Gastrocnemius medialis (tissue), 4 donors: Measurements from ENCODE around the gene CTIF. TPM values are rescaled to one million over a fixed set of nuclear protein-coding genes. Genes with fewer than 3 reads are reported as not detected.
A peak's percentile ranks its signal among the peaks of the same experiment; 100 is the strongest.
"Not testable (repeated sequence)": the region's sequence is repeated elsewhere in the genome, so short reads cannot be mapped to it uniquely, and the experiment has no call there.

Source experiments
- ATAC-seq, 2 donors: fragments of 150-250 bp; one replicate each; pipeline ENCODE4 v1.9.1; 2016
- DNase-seq, 2 donors: peaks; one replicate each; pipeline ENCODE4 v3.0.0-alpha.2; 2019
- H3K27ac ChIP-seq, 4 donors: fragments of 200-600 bp; sonication (generic); 1 replicate in 1 of 4; 2 replicates in 3 of 4; pipeline ENCODE4 v1.5.1; 2016 to 2018; ENCODE audit warnings: mild to moderate bottlenecking in 2 of 4, moderate library complexity in 1 of 4
- H3K27me3 ChIP-seq, 3 donors: fragments of 200-600 bp; sonication (generic) in 2 of 3; 1 replicate in 1 of 3; 2 replicates in 2 of 3; pipeline versions ENCODE4 v1.5.1 to v1.6.0; 2016 to 2019; ENCODE audit warnings: mild to moderate bottlenecking in 1 of 3, moderate library complexity in 1 of 3
- H3K36me3 ChIP-seq, 2 donors: fragments of 200-600 bp; sonication (generic) in 1 of 2; one replicate each; pipeline ENCODE4 v1.5.1; 2017 to 2018
- H3K4me1 ChIP-seq, 2 donors: fragments of 200-600 bp; sonication (generic) in 1 of 2; one replicate each; pipeline ENCODE4 v1.5.1; 2016 to 2017; ENCODE audit warnings: mild to moderate bottlenecking in 2 of 2
- H3K4me3 ChIP-seq, 4 donors: fragments of 200-600 bp; sonication (generic) in 3 of 4; 1 replicate in 1 of 4; 2 replicates in 3 of 4; pipeline ENCODE4 v1.5.1; 2016 to 2019; ENCODE audit warnings: mild to moderate bottlenecking in 2 of 4
- H3K9me3 ChIP-seq, 3 donors: fragments of 200-600 bp; sonication (generic) in 2 of 3; 1 replicate in 1 of 3; 2 replicates in 2 of 3; pipeline ENCODE4 v1.5.1; 2016 to 2019
- CTCF ChIP-seq, 5 experiments: fragments of 450-650 bp in 3 of 5; fragments of 200-600 bp in 2 of 5; sonication (generic) in 2 of 5; IDR thresholded peaks in 4 of 5; conservative IDR thresholded peaks in 1 of 5; 1 replicate in 4 of 5; 2 replicates in 1 of 5; pipeline ENCODE4 v1.5.1; 2016 to 2019; ENCODE audit warnings: antibody characterized with exemption in 5 of 5, mild to moderate bottlenecking in 3 of 5, moderate library complexity in 3 of 5
- POLR2A ChIP-seq, 2 donors: fragments of 450-650 bp; IDR thresholded peaks; one replicate each; pipeline ENCODE4 v1.6.1; 2017; ENCODE audit warnings: antibody characterized with exemption in 2 of 2, mild to moderate bottlenecking in 2 of 2, moderate library complexity in 2 of 2
- in situ Hi-C, 4 donors: fragments of 200-750 bp; cut with MboI; loops; one replicate each; pipeline versions ENCODE4 v1.15.0 to v1.8.0; 2017; ENCODE audit warnings: low sequenced_read_pairs in 4 of 4
- intact Hi-C: fragments of 100-400 bp; cut with DNase I; formaldehyde crosslinking; loops from one replicate; pipeline ENCODE4 v1.15.1; 2023; ENCODE audit warnings: low total_unique reads
- total RNA-seq, 4 donors: library from RNA; depleted of rRNA; stranded (reverse); fragments of >200 nt; gene quantifications; one replicate each; pipeline versions ENCODE4 v1.1.0 to v1.2.3, GENCODE V29; 2016

CTIF gene
- total RNA-seq, 4 donors from 2014 or later: 20.2 to 35.4 (median 23.1) TPM

GRCh38 chr18:48806551-48807261 is 267.9 kb downstream of the CTIF start:
- TF ChIP-seq POLR2A (IDR thresholded peaks at IDR 0.05): no peak
- in situ Hi-C loops: no loop called here
- intact Hi-C loops: no loop called here
- Histone ChIP-seq H3K27me3 (no peaks in the 10 kb centered on the region), H3K27ac (peak overlapping the region in 3 of 4 donors; percentile 43 to 48 (median 45)), H3K4me1 (peaks cover 26 to 36% of the 10 kb centered on the region in 2 donors), H3K4me3 (no peak overlapping the region), H3K36me3 (no peaks in the 10 kb centered on the region), H3K9me3 (no peaks in the 10 kb centered on the region)
- ATAC-seq (peak in 1 of 2 donors; percentile 36), DNase-seq (peak in 1 of 2 donors; percentile 37)

GRCh38 chr18:48808476-48808875 is 269.6 kb downstream of the CTIF start:
- no peak for TF ChIP-seq CTCF (IDR thresholded peaks at IDR 0.05 in 4 of 5, conservative IDR thresholded peaks at IDR 0.05 in 1 of 5)
- no peak for TF ChIP-seq POLR2A (IDR thresholded peaks at IDR 0.05)
- DNase-seq (no peak), ATAC-seq (no peak)
- Histone ChIP-seq H3K4me3 (no peak overlapping the region), H3K4me1 (peaks cover 9 to 18% of the 10 kb centered on the region in 2 donors), H3K36me3 (no peaks in the 10 kb centered on the region), H3K27me3 (no peaks in the 10 kb centered on the region), H3K27ac (no peak overlapping the region), H3K9me3 (no peaks in the 10 kb centered on the region)
- intact Hi-C loops: no loop called here
- in situ Hi-C loops: no loop called here

- H3K27ac ChIP-seq: no peak overlapping the region
- peaks cover 9 to 17% of the 10 kb centered on the region in 2 donors for H3K4me1 ChIP-seq
- no peak overlapping the region for H3K4me3 ChIP-seq
- no peaks in the 10 kb centered on the region for H3K27me3 ChIP-seq
- no peaks in the 10 kb centered on the region for H3K36me3 ChIP-seq
- H3K9me3 ChIP-seq: no peaks in the 10 kb centered on the region
- ATAC-seq (no peak), DNase-seq (no peak)
- in situ Hi-C loops: no loop called here
- TF ChIP-seq POLR2A (IDR thresholded peaks at IDR 0.05): no peak
- no peak for TF ChIP-seq CTCF (IDR thresholded peaks at IDR 0.05 in 4 of 5, conservative IDR thresholded peaks at IDR 0.05 in 1 of 5)
- intact Hi-C loops: no loop called here
These were observed 270.5 kb downstream of the CTIF start for GRCh38 chr18:48809365-48809764.

GRCh38 chr18:48810805-48811204 is 272.0 kb downstream of the CTIF start:
- DNase-seq: no peak
- H3K4me1 ChIP-seq: peaks cover 12 to 15% of the 10 kb centered on the region in 2 donors
- no peak for TF ChIP-seq CTCF (IDR thresholded peaks at IDR 0.05 in 4 of 5, conservative IDR thresholded peaks at IDR 0.05 in 1 of 5)
- no peak for TF ChIP-seq POLR2A (IDR thresholded peaks at IDR 0.05)
- no peaks in the 10 kb centered on the region for H3K9me3 ChIP-seq
- no peak overlapping the region for H3K27ac ChIP-seq
- no peaks in the 10 kb centered on the region for H3K27me3 ChIP-seq
- no peaks in the 10 kb centered on the region for H3K36me3 ChIP-seq
- in situ Hi-C loops: no loop called here
- H3K4me3 ChIP-seq: no peak overlapping the region
- intact Hi-C loops: no loop called here
- no peak for ATAC-seq

- no peak for TF ChIP-seq CTCF (IDR thresholded peaks at IDR 0.05 in 4 of 5, conservative IDR thresholded peaks at IDR 0.05 in 1 of 5)
- no peak for TF ChIP-seq POLR2A (IDR thresholded peaks at IDR 0.05)
- intact Hi-C loops: no loop called here
- no peak overlapping the region for H3K4me3 ChIP-seq
- DNase-seq (no peak), ATAC-seq (no peak)
- H3K9me3 ChIP-seq: no peaks in the 10 kb centered on the region
- H3K36me3 ChIP-seq: no peaks in the 10 kb centered on the region
- in situ Hi-C loops: no loop called here
- no peaks in the 10 kb centered on the region for H3K27me3 ChIP-seq
- no peak overlapping the region for H3K27ac ChIP-seq
- H3K4me1 ChIP-seq: peaks cover 14% of the 10 kb centered on the region in 2 donors
These were observed 272.6 kb downstream of the CTIF start for GRCh38 chr18:48811401-48811800.

DNA sequence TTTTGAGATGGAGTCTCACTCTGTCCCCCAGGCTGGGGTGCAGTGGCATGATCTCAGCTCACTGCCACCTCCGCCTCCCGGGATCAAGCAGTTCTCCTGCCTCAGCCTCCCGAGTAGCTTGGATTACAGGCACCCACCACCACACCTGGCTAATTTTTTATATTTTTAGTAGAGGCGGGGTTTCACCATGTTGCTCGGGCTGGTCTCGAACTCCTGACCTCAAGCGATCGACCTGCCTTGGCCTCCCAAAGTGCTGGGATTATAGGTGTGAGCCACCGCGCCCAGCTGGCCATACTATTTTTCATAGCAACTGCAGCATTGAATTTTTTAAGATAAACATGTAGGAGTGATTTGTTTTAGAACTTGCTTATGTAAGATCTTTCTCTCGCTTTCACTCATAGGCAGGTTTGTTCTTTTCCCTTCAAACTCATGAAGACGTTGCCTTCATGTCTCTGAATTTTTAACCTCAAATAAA is 273.2 kb downstream of the CTIF start:
- H3K27me3 ChIP-seq, ATAC-seq, H3K9me3 ChIP-seq, H3K36me3 ChIP-seq, H3K27ac ChIP-seq, H3K4me1 ChIP-seq, in situ Hi-C loops, intact Hi-C loops, H3K4me3 ChIP-seq: not testable (repeated sequence)
- DNase-seq: peak in 1 of 2 donors; percentile 4
